ENCODE data around the gene PLEKHG3. TPM values are rescaled to one million over a fixed set of nuclear protein-coding genes. Genes with fewer than 3 reads are reported as not detected.

Gene PLEKHG3
- total RNA-seq, 1 donor from 2014 or later, result 64.7 TPM

DNA sequence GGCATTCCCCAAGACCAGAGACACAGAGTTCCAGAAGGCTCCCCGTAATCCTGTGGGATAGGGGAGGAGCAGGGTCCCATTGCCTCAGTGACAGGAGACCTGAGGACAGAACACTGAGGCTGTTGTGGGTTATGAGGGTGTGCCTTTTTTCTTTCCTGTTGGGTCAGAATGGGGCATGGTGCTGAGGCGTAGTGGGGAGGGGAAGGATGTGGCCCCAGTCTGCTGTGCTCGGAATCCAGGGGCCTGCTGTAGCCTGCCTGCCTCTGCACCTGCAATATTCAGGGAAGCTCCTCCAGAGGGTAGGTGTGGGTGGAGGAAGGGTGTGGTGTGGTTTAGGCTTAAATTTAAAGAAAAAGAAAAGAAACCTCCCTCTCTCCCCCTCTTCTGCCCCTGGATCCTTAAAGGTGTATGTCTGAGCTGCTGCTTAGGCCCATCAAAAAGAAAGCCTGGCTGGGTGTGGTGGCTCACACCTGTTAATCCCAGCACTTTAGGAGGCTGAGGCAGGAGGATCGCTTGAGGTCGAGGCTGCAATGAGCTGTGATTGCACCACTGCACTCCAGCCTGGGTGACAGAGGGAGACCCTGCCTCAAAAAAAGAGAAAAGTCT lies 18.7 kb downstream of the PLEKHG3 start:
- no peaks in the 10 kb centered on the region for H3K27me3 Mint-ChIP-seq
- H3K4me1 Mint-ChIP-seq (ENCODE audit: unreplicated experiment), result peaks cover 67% of the 10 kb centered on the region
- no peak for DNase-seq (ENCODE audit: extremely low spot score, unreplicated experiment)
- peaks cover 18% of the 10 kb centered on the region for H3K36me3 Mint-ChIP-seq
- peaks cover 2% of the 10 kb centered on the region for H3K9me3 Mint-ChIP-seq
- H3K27ac Mint-ChIP-seq, result peak overlapping the region; percentile 18
- H3K4me3 Mint-ChIP-seq, result no peak overlapping the region
- TF ChIP-seq, protein P1, sequence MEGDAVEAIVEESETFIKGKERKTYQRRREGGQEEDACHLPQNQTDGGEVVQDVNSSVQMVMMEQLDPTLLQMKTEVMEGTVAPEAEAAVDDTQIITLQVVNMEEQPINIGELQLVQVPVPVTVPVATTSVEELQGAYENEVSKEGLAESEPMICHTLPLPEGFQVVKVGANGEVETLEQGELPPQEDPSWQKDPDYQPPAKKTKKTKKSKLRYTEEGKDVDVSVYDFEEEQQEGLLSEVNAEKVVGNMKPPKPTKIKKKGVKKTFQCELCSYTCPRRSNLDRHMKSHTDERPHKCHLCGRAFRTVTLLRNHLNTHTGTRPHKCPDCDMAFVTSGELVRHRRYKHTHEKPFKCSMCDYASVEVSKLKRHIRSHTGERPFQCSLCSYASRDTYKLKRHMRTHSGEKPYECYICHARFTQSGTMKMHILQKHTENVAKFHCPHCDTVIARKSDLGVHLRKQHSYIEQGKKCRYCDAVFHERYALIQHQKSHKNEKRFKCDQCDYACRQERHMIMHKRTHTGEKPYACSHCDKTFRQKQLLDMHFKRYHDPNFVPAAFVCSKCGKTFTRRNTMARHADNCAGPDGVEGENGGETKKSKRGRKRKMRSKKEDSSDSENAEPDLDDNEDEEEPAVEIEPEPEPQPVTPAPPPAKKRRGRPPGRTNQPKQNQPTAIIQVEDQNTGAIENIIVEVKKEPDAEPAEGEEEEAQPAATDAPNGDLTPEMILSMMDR (conservative IDR thresholded peaks at IDR 0.05), result no peak

DNA sequence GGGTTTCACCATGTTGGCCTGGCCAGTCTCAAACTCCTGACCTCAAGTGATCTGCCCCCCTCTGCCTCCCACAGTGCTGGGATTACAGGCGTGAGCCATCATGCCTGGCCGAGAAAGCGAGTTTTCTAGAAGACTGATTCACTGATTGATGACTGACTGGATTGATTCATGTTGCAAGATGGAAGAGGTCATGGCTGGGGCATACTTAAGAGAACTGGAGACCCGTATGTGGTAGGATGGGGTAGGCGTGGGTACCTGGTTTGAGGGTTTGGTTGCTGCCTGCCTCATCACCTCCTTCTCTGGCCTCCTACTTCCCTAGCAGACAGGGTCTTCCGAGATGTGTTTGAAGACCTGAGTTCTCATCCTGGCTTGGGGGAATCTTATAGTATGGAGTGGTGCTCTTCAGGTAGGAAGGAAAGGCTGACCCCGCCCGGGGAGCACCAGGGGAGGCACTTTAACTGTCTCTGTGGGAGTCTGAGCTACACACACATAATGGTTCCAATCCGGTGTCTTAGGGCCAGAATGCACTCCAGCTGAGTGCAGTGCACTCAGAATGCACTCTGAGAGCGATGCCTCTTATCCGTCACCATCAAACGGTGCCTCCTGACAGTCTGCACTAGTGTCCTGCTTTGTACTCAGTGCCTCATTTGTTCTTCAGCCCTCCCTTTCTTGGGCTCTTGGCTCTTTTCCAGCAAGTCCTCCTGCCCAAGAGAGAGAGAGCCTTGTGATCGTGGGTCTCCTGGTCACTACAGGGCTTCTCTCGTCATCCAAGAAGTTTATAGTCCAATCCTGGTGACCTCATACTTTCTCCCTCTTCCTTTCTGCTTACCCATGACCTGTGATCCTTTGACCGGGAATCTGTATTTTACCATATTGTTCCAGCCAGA lies 19.7 kb downstream of the PLEKHG3 start:
- Mint-ChIP-seq H3K27ac (peak overlapping the region; percentile 84), H3K9me3 (no peaks in the 10 kb centered on the region), H3K4me3 (peak overlapping the region; percentile 46), H3K4me1 (ENCODE audit: unreplicated experiment) (peaks cover 57% of the 10 kb centered on the region), H3K36me3 (peaks cover 11% of the 10 kb centered on the region), H3K27me3 (no peaks in the 10 kb centered on the region)
- DNase-seq (ENCODE audit: extremely low spot score, unreplicated experiment), result no peak
- TF ChIP-seq, protein P1 (conservative IDR thresholded peaks at IDR 0.05), result no peak

DNA sequence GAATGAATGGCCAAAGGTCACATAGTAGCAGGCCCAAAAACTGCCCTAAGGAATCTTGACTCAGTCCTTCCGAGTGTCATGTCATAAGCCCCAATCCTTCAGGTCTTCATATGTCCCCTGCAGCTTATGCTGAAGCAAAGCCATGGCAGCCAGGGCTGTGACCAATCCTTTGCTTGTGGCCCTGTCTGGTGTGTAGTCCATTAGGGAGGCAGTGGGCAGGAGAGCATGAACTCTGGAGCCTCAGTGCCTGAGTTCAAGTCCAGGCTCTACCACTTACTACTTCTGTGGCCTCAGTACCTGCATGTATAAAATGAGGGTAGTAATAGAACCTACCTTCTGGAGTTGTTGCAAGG lies 20.3 kb downstream of the PLEKHG3 start:
- H3K36me3 Mint-ChIP-seq, result peaks cover 14% of the 10 kb centered on the region
- H3K27ac Mint-ChIP-seq, result peak overlapping the region; percentile 84
- H3K27me3 Mint-ChIP-seq, result no peaks in the 10 kb centered on the region
- DNase-seq (ENCODE audit: extremely low spot score, unreplicated experiment), result no peak
- peak overlapping the region; percentile 46 for H3K4me3 Mint-ChIP-seq
- H3K9me3 Mint-ChIP-seq, result no peaks in the 10 kb centered on the region
- TF ChIP-seq, protein P1 (conservative IDR thresholded peaks at IDR 0.05), result no peak
- peaks cover 56% of the 10 kb centered on the region for H3K4me1 Mint-ChIP-seq (ENCODE audit: unreplicated experiment)

DNA sequence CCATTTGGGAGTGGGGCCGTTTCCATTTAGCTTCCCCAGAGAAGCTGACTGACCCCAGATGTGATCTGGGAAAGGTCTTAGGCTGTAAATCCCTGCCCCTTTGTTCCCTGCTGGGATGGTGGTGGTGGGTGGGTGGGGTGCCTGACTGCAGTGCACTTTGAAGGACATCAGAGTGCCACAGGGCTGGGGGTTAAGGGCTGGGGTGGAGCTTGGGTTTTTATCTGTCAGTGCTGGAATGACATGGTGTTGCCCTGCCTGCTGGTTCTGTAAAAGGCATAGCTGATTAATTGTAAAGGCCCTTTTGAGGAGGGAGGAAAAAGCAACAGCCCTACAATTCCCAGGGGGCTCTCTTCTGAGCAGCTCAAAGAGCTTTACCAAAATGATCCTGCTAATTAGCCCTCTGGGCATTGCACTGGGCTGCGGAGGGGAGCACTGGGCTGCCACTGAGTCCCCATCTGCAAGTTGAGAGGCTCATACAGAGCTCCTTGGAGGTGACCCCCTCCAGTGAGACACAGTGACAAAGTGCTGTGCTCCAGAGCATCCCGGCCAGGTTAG lies 21.1 kb downstream of the PLEKHG3 start:
- Mint-ChIP-seq H3K9me3 (no peaks in the 10 kb centered on the region), H3K4me3 (peak overlapping the region; percentile 46), H3K4me1 (ENCODE audit: unreplicated experiment) (peaks cover 48% of the 10 kb centered on the region), H3K27ac (peak overlapping the region; percentile 84), H3K27me3 (no peaks in the 10 kb centered on the region), H3K36me3 (peaks cover 11% of the 10 kb centered on the region)
- TF ChIP-seq, protein P1 (conservative IDR thresholded peaks at IDR 0.05), result no peak
- DNase-seq (ENCODE audit: extremely low spot score, unreplicated experiment), result no peak

DNA sequence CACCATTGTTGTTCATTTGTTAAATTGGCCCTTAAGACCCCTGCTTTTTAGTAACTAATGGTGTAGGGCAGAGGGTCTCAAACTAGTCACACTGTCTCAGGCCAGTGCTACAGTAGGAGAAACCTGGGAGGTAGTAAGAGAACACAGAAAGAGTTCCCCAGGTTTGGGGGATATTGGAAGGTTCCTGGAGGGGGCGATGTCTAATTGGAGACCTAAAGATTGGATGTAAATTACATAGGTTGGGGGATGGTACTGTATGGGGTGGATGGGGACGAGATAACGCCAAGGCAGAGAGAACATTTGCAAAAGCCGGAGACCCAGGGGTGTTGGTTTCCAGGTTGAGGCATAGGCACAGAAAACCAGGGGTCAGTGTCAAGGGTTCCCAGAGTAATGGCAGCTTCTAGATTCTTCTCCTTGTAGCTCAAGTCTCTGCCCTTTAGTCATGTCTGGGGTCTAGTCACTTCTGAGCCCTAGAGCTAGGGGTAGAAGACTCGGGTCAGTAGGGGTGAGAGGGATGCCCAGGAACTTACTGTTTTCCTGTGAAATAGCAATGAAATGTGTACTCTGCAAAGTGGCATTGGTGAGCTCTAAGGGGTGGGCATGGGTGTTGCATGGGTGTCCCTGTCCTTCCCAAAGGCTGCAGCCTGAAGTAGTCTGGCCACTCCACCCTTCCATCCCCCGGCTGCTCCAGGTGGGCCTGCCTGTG lies 21.8 kb downstream of the PLEKHG3 start:
- peaks cover 10% of the 10 kb centered on the region for H3K36me3 Mint-ChIP-seq
- H3K4me1 Mint-ChIP-seq (ENCODE audit: unreplicated experiment), result peaks cover 42% of the 10 kb centered on the region
- no peaks in the 10 kb centered on the region for H3K27me3 Mint-ChIP-seq
- no peaks in the 10 kb centered on the region for H3K9me3 Mint-ChIP-seq
- TF ChIP-seq, protein P1 (conservative IDR thresholded peaks at IDR 0.05), result no peak
- H3K4me3 Mint-ChIP-seq, result peak overlapping the region; percentile 17
- DNase-seq (ENCODE audit: extremely low spot score, unreplicated experiment), result no peak
- H3K27ac Mint-ChIP-seq, result peak overlapping the region; percentile 84

Measured in type B pancreatic cell (in vitro differentiated cells).